Skin epidermis (tissue), 12 donors: ENCODE results near the gene DPP10.
"Not testable (repeated sequence)": the region's sequence is repeated elsewhere in the genome, so short reads cannot be mapped to it uniquely, and the experiment has no call there.

ENCODE experiments used
- H3K27ac ChIP-seq, 21 experiments: fragments of 200-600 bp; sonication (generic) in 11 of 21; one replicate each; pipeline ENCODE4 v1.5.0; 2020; ENCODE audit warnings: mild to moderate bottlenecking in 3 of 21, inconsistent platforms in 2 of 21, moderate library complexity in 2 of 21
- H3K4me3 ChIP-seq, 7 experiments: fragments of 200-600 bp; sonication (generic) in 2 of 7; one replicate each; pipeline ENCODE4 v1.5.0; 2020; ENCODE audit warnings: inconsistent platforms in 2 of 7, mild to moderate bottlenecking in 2 of 7, moderate library complexity in 1 of 7

DPP10 gene

GRCh38 chr2:114442510-114442909 is at the start of gene DPP10:
TSS of gene DPP10 (plus strand) at chr2:114442641.
- Histone ChIP-seq H3K27ac (no peak within 1 kb of the TSS), H3K4me3 (no peak within 1 kb of the TSS)

DNA sequence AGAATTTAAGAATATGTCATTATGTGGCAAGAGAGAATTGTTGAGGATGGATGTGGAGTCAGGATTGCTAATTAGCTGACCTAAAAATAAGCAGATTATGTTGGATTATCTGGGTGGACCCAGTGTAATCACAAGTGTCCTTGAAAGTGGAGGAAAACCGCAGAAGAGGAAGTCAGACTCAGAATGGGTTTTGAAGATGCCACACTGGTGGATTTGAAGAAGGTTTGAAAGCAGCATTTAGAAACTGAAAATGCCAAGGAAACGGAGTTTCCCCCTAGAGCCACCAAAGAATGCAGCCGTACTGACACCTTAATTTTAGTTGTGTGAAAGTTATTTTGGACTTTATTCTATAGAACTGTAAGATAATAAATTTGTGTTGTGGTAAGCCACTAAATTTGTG is 41.6 kb upstream of the DPP10 start:
- no peak overlapping the region for H3K4me3 ChIP-seq
- H3K27ac ChIP-seq: no peak overlapping the region

GRCh38 chr2:114405247-114406116 is 37.0 kb upstream of the DPP10 start:
- no peak overlapping the region for H3K27ac ChIP-seq

GRCh38 chr2:114406347-114406746 is 36.1 kb upstream of the DPP10 start:
- Histone ChIP-seq H3K27ac (no peak overlapping the region), H3K4me3 (no peak overlapping the region)

More at GRCh38 chr2:114405247-114406116, 37.0 kb upstream of the DPP10 start:
- no peak overlapping the region for H3K4me3 ChIP-seq

DNA sequence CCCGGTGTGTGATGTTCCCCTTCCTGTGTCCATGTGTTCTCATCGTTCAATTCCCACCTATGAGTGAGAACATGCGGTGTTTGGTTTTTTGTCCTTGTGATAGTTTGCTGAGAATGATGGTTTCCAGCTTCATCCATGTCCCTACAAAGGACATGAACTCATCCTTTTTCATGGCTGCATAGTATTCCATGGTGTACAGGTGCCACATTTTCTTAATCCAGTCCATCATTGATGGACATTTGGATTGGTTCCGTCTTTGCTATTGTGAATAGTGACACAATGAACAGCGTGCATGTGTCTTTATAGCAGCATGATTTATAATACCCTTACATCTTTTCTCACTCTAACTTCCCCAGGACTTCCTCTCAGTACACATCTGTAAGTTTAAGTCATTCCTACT is 35.1 kb upstream of the DPP10 start:
- not testable (repeated sequence) for H3K4me3 ChIP-seq, H3K27ac ChIP-seq

DNA sequence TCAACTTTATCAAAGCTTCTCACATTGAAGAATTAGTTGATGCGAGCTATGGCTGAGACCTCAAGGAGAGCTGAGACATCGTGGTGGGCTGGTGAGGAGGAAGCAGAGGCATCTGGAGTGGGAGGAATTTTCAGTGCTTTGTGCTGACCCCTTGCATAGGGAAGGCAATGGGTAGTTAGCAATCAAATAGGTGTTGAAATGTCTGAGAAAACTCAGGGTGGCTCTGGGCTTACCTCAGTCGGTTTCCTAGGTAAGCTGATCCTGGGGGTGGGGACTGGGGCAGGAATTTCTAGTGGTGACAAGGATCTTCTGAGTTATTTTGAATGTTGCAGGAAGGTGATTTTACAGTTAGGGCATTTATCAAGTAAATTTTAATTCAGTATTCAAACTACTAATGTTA is 20.7 kb upstream of the DPP10 start:
- Histone ChIP-seq H3K4me3 (no peak overlapping the region), H3K27ac (no peak overlapping the region)

DNA sequence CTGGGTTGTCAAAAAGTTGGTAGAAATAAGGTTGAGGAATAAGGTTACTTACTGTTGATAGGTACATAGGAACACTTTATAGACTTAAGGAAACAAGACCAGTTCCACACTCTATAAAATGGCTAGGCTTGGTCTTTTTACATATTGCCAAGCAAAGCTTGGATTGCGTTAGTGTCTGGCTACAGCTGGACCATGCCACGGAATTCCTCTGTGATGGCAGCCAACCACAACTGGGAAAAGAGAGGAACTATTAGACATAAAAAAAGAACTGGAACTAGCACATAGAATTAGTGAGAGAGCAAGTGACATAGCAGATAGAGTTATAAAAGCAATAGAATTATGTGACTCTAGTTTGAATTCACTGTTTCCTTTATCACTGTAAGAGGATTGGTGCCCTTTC is 17.7 kb upstream of the DPP10 start:
- H3K27ac ChIP-seq: no peak overlapping the region

DNA sequence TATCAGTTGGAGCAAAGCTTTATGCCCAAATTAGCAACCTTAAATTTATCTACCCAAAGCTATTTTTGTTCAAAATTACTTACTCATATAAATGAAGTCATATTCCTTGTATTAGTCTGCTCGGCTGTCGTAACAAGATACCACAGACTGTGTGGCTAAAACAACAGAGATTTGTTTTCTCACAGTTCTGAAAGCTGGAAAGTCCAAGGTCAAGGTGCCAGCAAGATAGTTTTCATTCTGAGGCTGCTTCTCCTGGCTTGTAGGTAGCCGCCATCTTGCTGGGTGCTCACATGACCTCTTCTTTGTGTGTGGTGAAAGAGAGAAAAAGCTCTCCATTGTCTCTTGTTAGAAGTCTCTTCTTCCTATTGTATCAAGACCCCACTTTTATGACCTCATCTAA is 15.7 kb upstream of the DPP10 start:
- Histone ChIP-seq H3K4me3 (no peak overlapping the region), H3K27ac (peak overlapping the region in 1 of 21 experiments; percentile 17)

More for the DNA sequence above, 17.7 kb upstream of the DPP10 start:
- H3K4me3 ChIP-seq: no peak overlapping the region

- H3K27ac ChIP-seq: no peak overlapping the region
- H3K4me3 ChIP-seq: no peak overlapping the region
Measured at GRCh38 chr2:114436329-114436728, 6.1 kb upstream of the DPP10 start.

DNA sequence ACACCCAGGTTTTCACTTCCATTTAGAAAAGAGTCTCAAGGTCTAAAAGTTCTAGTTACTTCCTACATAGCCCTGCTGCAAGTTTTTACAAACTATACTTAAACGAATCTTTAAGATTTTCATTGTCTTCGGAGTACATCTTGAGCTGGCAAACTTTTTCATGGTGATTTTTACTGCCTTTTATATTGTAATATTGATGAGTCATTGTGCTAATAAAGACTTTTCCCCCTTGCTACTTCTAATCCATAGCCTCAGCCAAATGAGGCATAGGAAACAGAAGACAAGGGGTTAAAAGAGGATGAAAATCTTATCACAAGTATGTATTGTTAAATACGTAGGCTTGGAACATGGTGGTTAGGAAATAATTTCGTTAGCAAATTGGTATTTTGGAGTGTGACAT is 4.1 kb downstream of the DPP10 start:
- H3K4me3 ChIP-seq: no peak overlapping the region
- no peak overlapping the region for H3K27ac ChIP-seq

DNA sequence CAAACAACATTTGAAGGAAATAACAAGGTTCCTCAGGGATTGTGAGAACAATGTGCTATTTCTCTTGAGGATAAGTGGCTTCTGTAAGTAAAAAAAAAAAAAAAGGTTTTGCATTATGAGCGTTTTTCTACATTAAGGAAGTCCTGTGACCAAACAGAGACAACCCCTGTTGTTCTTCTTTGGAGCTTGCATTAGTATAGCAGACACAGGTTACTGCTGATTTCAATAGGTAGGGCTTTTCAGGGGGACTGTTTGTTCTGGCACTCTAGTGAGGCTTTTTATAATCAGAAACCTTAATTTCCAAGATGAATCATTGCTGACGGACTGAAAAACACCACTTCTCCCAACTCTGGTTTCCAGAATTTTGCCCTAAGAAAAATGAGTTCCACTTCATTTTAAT is 8.2 kb downstream of the DPP10 start:
- H3K4me3 ChIP-seq: no peak overlapping the region
- no peak overlapping the region for H3K27ac ChIP-seq

DNA sequence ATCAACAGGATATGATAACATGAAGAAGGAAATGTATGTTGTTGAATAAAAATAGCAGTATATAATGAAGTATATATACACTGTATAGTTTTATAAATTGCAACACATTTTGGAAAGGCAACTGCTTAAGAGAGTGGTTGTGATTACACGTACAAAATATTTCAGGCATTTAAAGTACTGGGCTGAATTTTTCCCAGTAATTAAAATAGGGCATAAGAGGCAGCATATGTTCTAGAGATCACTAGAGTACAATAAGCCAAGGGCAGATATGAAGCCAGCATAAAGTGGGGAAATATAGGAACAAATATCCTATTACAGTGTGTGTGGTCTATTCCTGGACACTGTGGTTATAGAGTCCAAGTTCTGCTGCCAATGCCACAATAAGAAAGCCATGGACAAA is 14.1 kb downstream of the DPP10 start:
- H3K4me3 ChIP-seq: no peak overlapping the region
- H3K27ac ChIP-seq: no peak overlapping the region

DNA sequence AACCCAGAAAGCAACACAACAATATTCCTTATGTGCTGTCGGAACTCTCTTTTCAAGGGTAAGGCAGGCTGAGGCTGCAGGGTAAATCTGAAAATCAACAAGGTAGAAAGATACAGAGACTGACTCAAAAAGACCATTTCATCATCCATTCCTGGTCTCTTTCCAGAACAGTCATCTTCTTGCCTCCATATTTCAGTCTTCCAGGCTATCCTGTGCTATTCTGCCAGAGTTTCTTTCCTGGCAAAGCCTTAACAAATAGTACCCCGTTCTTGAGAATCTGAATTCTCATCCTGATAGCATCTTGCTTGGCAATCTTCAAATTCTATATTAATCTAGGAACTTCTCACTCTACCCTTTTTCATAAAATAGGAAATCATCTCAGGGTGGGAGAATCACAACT is 15.5 kb downstream of the DPP10 start:
- H3K4me3 ChIP-seq: no peak overlapping the region

GRCh38 chr2:114461116-114461515 is 18.7 kb downstream of the DPP10 start:
- H3K27ac ChIP-seq: no peak overlapping the region
- H3K4me3 ChIP-seq: no peak overlapping the region

More for the DNA sequence above, 15.5 kb downstream of the DPP10 start:
- H3K27ac ChIP-seq: no peak overlapping the region

DNA sequence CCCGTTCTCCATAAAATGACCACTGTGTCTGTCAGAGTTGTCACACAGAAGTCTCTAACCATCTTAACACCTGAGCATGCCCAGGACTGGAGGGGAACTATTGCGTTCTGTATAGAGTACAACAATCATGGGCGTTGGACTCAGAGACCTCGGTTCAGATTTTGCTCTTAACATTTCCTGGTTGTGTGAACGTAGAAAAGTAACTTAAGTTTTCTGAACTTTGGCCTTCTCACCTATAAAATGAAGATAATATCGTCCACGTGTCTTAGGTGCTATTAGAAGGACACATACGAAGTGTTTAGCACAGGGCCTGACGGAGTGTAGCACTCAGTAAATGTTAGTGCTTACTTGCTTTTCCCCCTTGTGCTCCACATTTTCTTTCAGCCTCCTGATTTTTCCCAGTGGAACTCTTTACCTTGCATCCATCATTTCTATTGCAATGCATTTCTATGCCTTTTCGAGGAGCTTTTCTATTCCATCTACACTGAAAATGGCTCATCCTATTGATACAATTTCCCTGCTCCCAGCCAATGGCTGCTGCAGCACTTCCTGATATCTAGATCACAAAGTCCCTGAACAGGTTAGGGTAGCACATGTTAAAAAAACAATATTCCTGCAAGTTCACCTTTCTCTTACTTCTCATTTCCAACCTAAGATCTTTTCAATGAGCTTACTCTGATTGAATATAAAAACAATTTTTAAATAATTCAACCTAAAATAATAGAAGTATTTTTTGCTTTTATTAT is 22.7 kb downstream of the DPP10 start:
- no peak overlapping the region for H3K27ac ChIP-seq
- no peak overlapping the region for H3K4me3 ChIP-seq

DNA sequence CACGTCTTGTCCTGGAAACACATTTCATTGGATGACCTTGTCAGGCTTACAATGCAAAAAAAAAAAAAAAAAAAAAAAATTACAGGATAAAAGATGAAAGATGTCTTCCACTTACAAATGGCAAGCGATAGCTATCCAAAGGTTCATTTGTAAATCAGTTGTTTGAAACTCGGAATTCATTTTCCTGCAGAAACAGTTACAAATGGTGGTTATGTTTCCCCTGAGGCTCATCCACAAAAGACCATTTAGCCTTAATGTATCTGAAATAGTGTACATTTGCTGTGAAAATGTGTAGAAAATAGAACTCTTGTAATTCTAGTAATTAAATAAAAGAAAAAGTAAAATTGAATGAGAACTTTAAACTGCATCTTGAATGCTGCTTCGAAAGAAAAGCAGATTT is 25.9 kb downstream of the DPP10 start:
- H3K27ac ChIP-seq: no peak overlapping the region

GRCh38 chr2:114472246-114472645 is 29.8 kb downstream of the DPP10 start:
- H3K4me3 ChIP-seq: no peak overlapping the region
- no peak overlapping the region for H3K27ac ChIP-seq

More for the DNA sequence above, 25.9 kb downstream of the DPP10 start:
- no peak overlapping the region for H3K4me3 ChIP-seq

DNA sequence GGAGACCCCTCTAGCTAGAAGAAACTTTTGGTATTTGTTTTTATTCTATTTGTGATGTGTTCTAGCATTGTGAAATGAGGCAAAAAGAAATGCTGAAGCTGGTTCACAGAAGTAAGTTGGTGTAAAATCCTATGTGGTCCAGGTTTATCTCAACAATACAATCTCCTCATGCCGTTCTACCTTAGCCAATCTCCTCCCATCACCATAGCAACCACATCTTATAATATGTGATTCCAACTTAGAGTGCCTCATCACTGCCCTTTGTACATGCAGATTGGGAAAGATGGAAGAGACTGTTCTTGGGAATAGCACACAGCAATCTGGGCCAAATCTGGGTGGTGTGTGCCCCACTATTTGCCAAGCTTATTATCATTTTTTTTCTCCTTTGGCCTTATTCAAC is 30.3 kb downstream of the DPP10 start:
- Histone ChIP-seq H3K4me3 (no peak overlapping the region), H3K27ac (no peak overlapping the region)

DNA sequence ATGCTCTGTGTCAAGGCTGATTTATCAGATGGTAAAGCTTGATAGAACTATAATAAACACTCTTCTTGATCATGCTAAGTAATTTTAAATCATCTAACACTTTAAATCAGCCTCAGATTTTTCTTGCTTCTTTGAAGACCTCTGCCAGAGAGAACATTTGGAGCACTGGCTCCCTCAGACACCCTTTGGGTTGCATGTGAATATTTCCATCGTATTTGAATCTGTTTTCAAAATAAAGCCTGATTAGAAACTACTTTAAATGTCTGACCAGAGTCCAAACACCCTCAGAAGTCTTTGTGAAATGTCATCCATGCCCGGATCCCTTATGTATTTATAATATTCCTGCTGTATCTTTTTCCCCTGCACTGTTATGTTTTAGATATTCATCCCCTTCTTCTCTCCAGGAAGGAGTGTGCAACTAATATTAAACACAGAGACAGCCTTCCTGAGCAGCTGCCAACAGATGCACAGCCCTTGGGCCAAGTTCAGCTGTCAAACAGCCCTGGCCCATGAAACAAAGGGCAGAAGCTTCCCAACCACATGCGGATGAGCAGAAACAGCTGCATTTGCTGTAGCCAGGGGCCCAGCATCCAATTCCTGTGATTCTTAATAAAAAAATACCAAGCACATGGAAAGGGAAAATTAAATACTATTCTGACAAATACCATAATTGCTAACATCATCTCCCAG is 46.5 kb downstream of the DPP10 start:
- Histone ChIP-seq H3K27ac (no peak overlapping the region), H3K4me3 (no peak overlapping the region)

DNA sequence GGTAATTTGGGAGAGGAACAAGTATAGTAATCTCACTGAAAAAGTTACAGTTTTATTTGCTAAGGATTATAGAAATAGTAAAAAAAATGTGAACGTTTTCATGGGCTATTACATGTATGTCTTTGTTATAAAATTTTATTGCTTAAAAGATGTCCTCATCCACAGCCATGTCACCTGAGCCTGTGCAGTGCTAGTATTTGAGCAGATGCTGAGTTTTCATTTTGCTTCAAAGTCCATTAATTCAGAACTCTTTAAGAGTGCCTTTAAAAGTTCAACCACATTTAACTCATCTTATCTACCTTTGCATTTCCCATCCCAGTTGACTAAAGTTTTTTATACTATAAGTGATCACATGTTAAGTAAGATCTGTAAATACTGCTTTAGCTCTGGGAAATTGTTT is 52.6 kb downstream of the DPP10 start:
- Histone ChIP-seq H3K27ac (no peak overlapping the region), H3K4me3 (no peak overlapping the region)

DNA sequence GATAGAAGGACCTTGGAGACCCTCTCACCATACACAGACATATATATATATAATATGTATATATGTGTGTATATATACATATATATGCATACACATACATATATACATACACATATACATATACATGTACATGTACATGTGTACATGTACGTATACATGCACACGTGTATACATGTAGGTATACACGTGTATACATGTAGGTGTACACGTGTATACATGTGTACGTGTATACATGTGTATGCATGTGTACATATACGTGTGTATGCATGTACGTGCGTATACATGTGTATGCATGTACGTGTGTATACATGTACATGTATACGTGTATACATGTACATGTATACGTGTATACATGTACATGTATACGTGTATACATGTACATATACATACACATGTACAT is 54.5 kb downstream of the DPP10 start:
- H3K27ac ChIP-seq: no peak overlapping the region

More for the DNA sequence above, 54.5 kb downstream of the DPP10 start:
- H3K4me3 ChIP-seq: no peak overlapping the region
